Neural crest cell (in vitro differentiated cells): ENCODE measurements around the gene SNHG17. TPM values are rescaled to one million over a fixed set of nuclear protein-coding genes. Genes with fewer than 3 reads are reported as not detected.

Experiments
- DNase-seq: peaks from one replicate; pipeline ENCODE4 v3.0.0; 2021; ENCODE audit warnings: low read depth, mixed read lengths, low spot score
- H3K27ac Mint-ChIP-seq: one replicate; pipeline ENCODE4 v1.8.0; 2021; ENCODE audit warnings: mild to moderate bottlenecking, mixed read lengths; ENCODE audit not compliant: unreplicated experiment
- H3K27me3 Mint-ChIP-seq: 2 replicates; pipeline ENCODE4 v1.8.0; 2021; ENCODE audit warnings: low read depth, mild to moderate bottlenecking, mixed read lengths
- H3K36me3 Mint-ChIP-seq: 2 replicates; pipeline ENCODE4 v1.8.0; 2021; ENCODE audit warnings: low read depth, mild to moderate bottlenecking, mixed read lengths
- H3K4me1 Mint-ChIP-seq: 2 replicates; pipeline ENCODE4 v1.8.0; 2021; ENCODE audit warnings: mixed read lengths
- H3K4me3 Mint-ChIP-seq: one replicate; pipeline ENCODE4 v1.8.0; 2021; ENCODE audit warnings: mild to moderate bottlenecking, mixed read lengths
- H3K9me3 Mint-ChIP-seq: 2 replicates; pipeline ENCODE4 v1.8.0; 2021; ENCODE audit warnings: mixed read lengths
- total RNA-seq: library from RNA; stranded (reverse); gene quantifications from 2 replicates; pipeline ENCODE4 v1.2.1, GENCODE V29; 2021
- TF ChIP-seq, protein P1 (sequence below): fragments of 200-600 bp; sonication (generic); conservative IDR thresholded peaks from 2 replicates; pipeline ENCODE4 v1.5.0; 2021; ENCODE audit warnings: antibody characterized with exemption, mild to moderate bottlenecking

SNHG17 gene
- total RNA-seq, 1 donor from 2014 or later: 65.5 TPM

DNA sequence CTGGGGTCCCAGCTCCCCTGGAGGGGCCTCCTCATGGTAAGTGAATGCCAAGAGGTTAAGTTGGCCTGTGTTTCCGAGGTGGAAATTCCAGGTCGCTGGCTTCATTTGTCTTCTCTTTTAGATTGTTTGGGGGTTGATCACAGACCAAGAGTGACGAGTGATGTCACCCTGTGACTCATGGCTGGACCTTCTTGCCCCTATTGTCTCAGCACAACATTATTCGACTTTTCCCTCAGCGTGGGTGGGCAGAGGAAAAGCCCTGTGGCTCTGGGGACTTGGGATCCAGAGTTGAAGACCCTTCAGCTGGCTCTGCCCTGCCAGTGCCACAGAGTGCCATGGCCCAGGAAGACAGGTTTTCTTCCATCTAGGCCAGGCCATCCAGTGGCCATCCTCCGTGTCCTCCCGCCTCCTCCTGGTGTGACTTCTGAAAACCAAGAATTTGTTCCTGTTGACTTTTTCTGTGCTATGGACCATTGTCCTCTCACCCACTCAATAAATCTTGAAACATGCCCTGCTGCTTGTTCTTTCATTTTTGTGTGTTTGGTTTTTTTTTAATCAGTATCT, 15.4 kb upstream of the SNHG17 start:
- peaks cover 18% of the 10 kb centered on the region for H3K36me3 Mint-ChIP-seq
- peaks cover 3% of the 10 kb centered on the region for H3K9me3 Mint-ChIP-seq
- H3K4me3 Mint-ChIP-seq: peak overlapping the region; percentile 61
- no peaks in the 10 kb centered on the region for H3K27me3 Mint-ChIP-seq
- H3K4me1 Mint-ChIP-seq: peaks cover 32% of the 10 kb centered on the region
- DNase-seq: no peak
- TF ChIP-seq, protein P1, sequence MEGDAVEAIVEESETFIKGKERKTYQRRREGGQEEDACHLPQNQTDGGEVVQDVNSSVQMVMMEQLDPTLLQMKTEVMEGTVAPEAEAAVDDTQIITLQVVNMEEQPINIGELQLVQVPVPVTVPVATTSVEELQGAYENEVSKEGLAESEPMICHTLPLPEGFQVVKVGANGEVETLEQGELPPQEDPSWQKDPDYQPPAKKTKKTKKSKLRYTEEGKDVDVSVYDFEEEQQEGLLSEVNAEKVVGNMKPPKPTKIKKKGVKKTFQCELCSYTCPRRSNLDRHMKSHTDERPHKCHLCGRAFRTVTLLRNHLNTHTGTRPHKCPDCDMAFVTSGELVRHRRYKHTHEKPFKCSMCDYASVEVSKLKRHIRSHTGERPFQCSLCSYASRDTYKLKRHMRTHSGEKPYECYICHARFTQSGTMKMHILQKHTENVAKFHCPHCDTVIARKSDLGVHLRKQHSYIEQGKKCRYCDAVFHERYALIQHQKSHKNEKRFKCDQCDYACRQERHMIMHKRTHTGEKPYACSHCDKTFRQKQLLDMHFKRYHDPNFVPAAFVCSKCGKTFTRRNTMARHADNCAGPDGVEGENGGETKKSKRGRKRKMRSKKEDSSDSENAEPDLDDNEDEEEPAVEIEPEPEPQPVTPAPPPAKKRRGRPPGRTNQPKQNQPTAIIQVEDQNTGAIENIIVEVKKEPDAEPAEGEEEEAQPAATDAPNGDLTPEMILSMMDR: no peak
- no peak overlapping the region for H3K27ac Mint-ChIP-seq

DNA sequence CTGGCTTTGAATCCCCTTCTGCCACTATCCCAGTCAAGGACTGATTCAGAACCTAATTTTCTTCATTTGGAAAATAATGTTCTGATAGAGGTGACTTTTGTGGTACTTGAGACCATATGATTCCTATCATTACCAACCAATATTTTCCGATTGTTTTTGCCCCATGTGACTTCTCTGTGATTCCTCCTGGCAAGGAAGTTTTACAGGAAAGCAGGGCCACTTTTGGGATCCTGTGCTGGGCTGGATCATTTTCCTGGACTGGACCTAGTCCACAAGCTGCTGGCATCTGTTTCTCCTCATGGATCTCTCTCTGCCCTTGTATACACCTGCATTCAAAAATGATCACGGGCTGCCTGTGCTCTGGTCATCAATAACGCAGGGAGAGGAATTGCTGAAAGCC, 13.9 kb upstream of the SNHG17 start:
- TF ChIP-seq, protein P1: no peak
- H3K9me3 Mint-ChIP-seq: peaks cover 3% of the 10 kb centered on the region
- no peak overlapping the region for H3K27ac Mint-ChIP-seq
- peaks cover 32% of the 10 kb centered on the region for H3K4me1 Mint-ChIP-seq
- no peaks in the 10 kb centered on the region for H3K27me3 Mint-ChIP-seq
- H3K36me3 Mint-ChIP-seq: peaks cover 18% of the 10 kb centered on the region
- DNase-seq: no peak
- H3K4me3 Mint-ChIP-seq: peak overlapping the region; percentile 91

DNA sequence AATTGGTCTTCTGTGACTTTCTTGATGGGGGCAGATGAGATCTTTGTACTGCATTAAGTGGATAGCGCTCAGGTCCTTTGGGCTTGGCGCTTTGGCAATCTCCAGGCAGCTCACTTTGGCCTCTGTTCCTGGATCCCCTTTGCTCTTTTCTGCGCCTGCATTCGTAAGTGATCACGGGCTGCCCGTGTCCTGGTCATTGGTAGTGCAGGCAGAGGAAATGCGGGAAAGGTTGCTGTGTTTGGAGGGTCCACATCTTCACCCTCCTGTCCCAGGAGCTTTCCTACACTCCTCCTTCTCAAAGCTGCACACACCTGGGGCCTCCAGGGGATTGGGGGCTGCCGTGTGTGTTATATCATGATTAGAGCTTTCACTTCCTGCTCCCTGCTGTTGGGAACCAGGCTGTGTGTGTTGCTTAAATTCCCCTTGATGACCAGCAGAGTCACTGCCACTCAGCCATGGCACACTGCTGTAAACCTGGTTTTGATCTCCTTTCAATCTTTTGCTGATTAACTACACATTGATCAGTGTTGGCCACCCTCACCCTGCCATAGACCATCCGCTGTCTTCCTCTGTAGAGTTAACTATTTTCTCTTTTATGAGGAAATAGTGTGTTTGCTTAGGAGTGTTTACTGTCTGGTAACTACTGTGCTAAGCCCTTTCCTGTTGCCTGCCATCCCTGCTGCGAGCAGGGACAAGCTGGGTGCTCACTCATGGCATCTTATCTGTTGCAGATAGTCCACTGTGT, 13.0 kb upstream of the SNHG17 start:
- TF ChIP-seq, protein P1: no peak
- Mint-ChIP-seq H3K36me3 (peaks cover 18% of the 10 kb centered on the region), H3K27me3 (peaks cover under 1% of the 10 kb centered on the region), H3K4me1 (peaks cover 32% of the 10 kb centered on the region), H3K9me3 (peaks cover 3% of the 10 kb centered on the region), H3K4me3 (peak overlapping the region; percentile 91), H3K27ac (no peak overlapping the region)
- no peak for DNase-seq

DNA sequence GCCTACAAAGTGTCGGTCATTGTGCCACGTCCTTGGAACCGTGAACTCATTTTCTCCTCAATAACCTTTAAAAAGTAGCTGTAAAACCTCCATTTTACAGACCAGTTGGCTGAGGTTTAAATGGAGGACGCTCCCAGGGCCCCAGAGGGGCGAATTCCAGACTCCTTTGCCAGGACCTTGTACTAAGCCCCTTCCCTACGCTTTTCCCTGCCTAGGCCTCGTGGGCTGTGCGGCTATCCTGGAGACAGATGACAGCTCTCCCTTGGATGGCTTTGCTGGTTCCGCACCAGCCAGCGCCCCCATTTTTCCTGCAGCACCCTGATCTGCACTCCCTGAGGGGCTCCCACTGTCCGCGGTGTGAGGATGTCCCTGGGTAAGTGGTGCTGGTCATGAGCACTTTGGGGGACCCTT, 12.1 kb upstream of the SNHG17 start:
- H3K9me3 Mint-ChIP-seq: peaks cover 3% of the 10 kb centered on the region
- TF ChIP-seq, protein P1: no peak
- DNase-seq: no peak
- H3K27ac Mint-ChIP-seq: no peak overlapping the region
- peak overlapping the region; percentile 91 for H3K4me3 Mint-ChIP-seq
- peaks cover 32% of the 10 kb centered on the region for H3K4me1 Mint-ChIP-seq
- H3K36me3 Mint-ChIP-seq: peaks cover 18% of the 10 kb centered on the region
- H3K27me3 Mint-ChIP-seq: peaks cover 7% of the 10 kb centered on the region

DNA sequence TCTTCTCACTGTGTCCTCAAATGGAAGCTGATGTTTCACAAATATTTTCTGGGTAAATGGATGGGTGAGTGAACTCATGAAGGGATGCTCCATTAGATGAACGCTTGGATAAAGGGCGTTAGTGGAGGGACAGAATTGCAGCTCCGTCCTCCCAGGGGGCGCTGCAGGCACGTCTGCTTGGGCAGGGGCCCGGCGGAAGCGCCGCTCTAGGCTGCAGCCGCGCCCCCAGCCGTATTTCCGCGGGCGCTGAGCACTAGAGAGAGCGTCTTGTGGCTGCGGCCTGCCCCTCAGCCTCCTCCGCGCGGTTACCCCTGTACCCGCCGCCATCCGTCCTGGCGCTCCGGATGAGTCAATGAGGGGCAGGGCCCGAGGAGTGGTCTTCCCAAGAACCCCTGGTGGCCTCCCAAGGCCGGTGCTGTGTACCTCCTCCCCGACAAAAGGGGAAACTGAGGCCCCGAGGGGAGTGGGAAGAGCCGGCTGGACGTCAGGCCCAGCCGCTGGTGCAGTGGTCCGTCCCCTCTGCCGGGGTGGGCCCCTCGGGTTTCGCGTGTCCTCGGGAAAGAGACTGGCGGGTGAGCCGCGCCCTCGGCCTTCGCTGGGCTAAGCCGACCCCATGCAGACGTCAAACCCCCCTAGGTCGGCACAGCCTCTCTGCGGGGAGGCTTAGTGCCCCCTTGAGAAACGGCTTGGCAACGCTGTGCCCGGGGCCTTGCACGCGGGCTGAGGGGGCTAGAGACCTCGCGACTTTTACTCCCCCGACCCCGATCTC, 11.5 kb upstream of the SNHG17 start:
- Mint-ChIP-seq H3K36me3 (peaks cover 18% of the 10 kb centered on the region), H3K4me1 (peaks cover 38% of the 10 kb centered on the region), H3K4me3 (peak overlapping the region; percentile 91), H3K9me3 (peaks cover 3% of the 10 kb centered on the region), H3K27me3 (peaks cover 9% of the 10 kb centered on the region), H3K27ac (no peak overlapping the region)
- TF ChIP-seq, protein P1: peak; percentile 96
- peak; percentile 97 for DNase-seq
